DND-41 (cell line): ENCODE results near the gene FCGR3B.
"Not testable (repeated sequence)": the region's sequence is repeated elsewhere in the genome, so short reads cannot be mapped to it uniquely, and the experiment has no call there.

Experiments
- EZH2 ChIP-seq: IDR thresholded peaks from 3 replicates; pipeline ENCODE4 v1.6.1; 2012; ENCODE audit warnings: borderline replicate concordance, low read depth, mild to moderate bottlenecking, moderate library complexity, low read length, inconsistent platforms; ENCODE audit not compliant: severe bottlenecking
- TF ChIP-seq, protein P1 (sequence below): IDR thresholded peaks from 2 replicates; pipeline ENCODE4 v1.5.1; 2012; ENCODE audit warnings: borderline replicate concordance, low read length, moderate library complexity, mild to moderate bottlenecking; ENCODE audit not compliant: poor library complexity, severe bottlenecking; ENCODE audit errors: extremely low read depth

- TF ChIP-seq, protein P1, sequence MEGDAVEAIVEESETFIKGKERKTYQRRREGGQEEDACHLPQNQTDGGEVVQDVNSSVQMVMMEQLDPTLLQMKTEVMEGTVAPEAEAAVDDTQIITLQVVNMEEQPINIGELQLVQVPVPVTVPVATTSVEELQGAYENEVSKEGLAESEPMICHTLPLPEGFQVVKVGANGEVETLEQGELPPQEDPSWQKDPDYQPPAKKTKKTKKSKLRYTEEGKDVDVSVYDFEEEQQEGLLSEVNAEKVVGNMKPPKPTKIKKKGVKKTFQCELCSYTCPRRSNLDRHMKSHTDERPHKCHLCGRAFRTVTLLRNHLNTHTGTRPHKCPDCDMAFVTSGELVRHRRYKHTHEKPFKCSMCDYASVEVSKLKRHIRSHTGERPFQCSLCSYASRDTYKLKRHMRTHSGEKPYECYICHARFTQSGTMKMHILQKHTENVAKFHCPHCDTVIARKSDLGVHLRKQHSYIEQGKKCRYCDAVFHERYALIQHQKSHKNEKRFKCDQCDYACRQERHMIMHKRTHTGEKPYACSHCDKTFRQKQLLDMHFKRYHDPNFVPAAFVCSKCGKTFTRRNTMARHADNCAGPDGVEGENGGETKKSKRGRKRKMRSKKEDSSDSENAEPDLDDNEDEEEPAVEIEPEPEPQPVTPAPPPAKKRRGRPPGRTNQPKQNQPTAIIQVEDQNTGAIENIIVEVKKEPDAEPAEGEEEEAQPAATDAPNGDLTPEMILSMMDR, result not testable (repeated sequence)
- TF ChIP-seq EZH2, result not testable (repeated sequence)
Observed at GRCh38 chr1:161674908-161675307, 43.9 kb upstream of the FCGR3B start.
